ENCODE measurements around the gene LRP2.

- TF ChIP-seq CTCF (IDR thresholded peaks at IDR 0.05) (no peak), POLR2A (IDR thresholded peaks at IDR 0.05) (no peak)
These were observed 30.8 kb upstream of the LRP2 start for GRCh38 chr2:169393068-169393590.
